AG04449 (cell line): ENCODE results near the gene RER1.

Experiments
- CTCF ChIA-PET: fragments of 350-600 bp; formaldehyde crosslinking; extraction: SDS; loops from one replicate; lab custom pipeline; 2021; ENCODE audit warnings: antibody characterized with exemption; lab: Yijun Ruan, JAX
- POLR2A ChIA-PET: fragments of 400-600, 350-600 bp; formaldehyde crosslinking; extraction: SDS; loops from one replicate; lab custom pipeline; 2020; ENCODE audit warnings: antibody characterized with exemption, inconsistent platforms; lab: Yijun Ruan, JAX
- DNase-seq: peaks from one replicate; pipeline ENCODE4 v3.0.0-alpha.2; 2010; ENCODE audit warnings: low read depth, low spot score
- H3K4me3 ChIP-seq: 2 replicates; pipeline ENCODE4 v1.5.1; 2011; ENCODE audit warnings: low read depth, mild to moderate bottlenecking, control low read depth, low read length
- TF ChIP-seq, protein P1 (sequence below): IDR thresholded peaks from one replicate; pipeline ENCODE4 v1.5.1; 2011; ENCODE audit warnings: mild to moderate bottlenecking, moderate library complexity, low read length, control low read depth, inconsistent platforms; ENCODE audit not compliant: insufficient read depth; ENCODE audit errors: missing control alignments

Gene RER1

GRCh38 chr1:2430592-2430973, 38.9 kb downstream of the RER1 start:
- no peak for DNase-seq
- ChIA-PET POLR2A (no interaction called here), CTCF (interaction anchor here (0.8 to 2.0 kb wide), 3 partner anchors 12 to 118 kb away, joined by 3 to 7 read pairs (median 5); no protein-coding TSS in a partner anchor)
- TF ChIP-seq, protein P1, sequence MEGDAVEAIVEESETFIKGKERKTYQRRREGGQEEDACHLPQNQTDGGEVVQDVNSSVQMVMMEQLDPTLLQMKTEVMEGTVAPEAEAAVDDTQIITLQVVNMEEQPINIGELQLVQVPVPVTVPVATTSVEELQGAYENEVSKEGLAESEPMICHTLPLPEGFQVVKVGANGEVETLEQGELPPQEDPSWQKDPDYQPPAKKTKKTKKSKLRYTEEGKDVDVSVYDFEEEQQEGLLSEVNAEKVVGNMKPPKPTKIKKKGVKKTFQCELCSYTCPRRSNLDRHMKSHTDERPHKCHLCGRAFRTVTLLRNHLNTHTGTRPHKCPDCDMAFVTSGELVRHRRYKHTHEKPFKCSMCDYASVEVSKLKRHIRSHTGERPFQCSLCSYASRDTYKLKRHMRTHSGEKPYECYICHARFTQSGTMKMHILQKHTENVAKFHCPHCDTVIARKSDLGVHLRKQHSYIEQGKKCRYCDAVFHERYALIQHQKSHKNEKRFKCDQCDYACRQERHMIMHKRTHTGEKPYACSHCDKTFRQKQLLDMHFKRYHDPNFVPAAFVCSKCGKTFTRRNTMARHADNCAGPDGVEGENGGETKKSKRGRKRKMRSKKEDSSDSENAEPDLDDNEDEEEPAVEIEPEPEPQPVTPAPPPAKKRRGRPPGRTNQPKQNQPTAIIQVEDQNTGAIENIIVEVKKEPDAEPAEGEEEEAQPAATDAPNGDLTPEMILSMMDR = no peak
- no peak overlapping the region for H3K4me3 ChIP-seq

DNA sequence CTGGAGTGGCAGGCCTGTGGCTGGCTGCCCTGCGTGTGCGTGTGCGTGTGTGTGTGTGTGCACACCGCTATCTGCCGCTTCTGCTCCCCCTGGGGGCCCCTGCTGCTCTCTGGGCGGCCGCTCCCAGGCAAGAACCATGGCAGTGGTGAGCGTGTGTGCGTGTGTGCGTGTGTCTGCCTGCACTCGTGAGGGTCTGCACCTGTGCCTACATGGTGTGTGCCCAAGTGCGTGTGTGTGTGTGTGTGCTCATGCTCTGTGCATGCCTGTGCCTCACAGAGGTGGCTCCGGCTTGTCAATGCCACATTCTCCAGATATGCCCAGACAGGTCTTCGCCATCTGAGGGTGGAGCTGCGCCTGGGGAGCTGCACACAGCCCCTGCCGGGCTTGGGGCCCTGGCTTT, 39.5 kb downstream of the RER1 start:
- POLR2A ChIA-PET = no interaction called here
- H3K4me3 ChIP-seq = no peak overlapping the region
- no peak for DNase-seq
- CTCF ChIA-PET = interaction anchor here (0.8 to 2.0 kb wide), 3 partner anchors 13 to 117 kb away, joined by 3 to 5 read pairs (median 5); no protein-coding TSS in a partner anchor
- TF ChIP-seq, protein P1 = no peak

DNA sequence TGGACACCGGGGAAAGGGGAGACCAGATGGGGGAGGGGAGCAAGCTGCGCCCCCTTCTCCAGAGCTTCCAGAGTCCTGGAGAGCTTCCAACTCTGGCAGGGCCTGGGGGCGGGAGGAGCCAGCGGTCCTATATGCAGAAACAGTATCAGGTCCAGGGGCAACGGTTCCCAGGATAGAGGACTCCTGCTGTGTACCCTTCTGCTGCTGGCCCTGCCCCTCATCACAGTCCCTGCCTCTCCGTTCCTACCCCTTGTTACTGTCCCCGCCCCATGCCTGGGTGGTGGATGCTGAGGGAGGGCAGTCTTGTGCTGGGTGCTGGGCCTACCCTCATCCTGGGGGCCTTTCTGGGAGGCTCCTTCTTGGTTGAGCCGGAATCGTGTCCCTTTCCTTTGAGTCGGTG, 39.9 kb downstream of the RER1 start:
- POLR2A ChIA-PET = no interaction called here
- TF ChIP-seq, protein P1 = no peak
- CTCF ChIA-PET = interaction anchor here (1.4 kb wide), 1 partner anchor 116 kb away, joined by 5 read pairs; no protein-coding TSS in a partner anchor
- no peak overlapping the region for H3K4me3 ChIP-seq
- no peak for DNase-seq

DNA sequence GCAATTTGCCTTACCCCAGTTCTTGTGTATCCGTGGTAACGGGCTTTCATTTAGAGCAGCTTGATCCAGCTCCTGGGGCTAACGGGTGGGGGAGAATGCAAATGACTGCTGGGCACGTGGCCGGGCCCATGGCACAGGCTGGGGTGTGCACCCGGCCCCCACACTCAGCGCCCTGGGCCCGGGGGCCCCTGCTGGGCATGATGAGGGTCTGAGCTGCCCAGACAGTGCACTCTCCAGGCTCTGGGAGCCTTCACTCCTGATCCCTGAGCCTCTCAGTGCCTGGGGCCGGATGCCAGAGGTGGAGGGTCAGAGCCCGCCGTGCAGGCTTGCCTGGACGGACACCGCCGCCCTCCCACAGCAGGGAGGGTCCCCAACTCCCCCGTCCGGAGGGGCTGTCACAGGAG, 40.8 kb downstream of the RER1 start:
- CTCF ChIA-PET = interaction anchor here (1.4 kb wide), 1 partner anchor 115 kb away, joined by 5 read pairs; no protein-coding TSS in a partner anchor
- TF ChIP-seq, protein P1 = no peak
- no peak overlapping the region for H3K4me3 ChIP-seq
- DNase-seq = no peak
- POLR2A ChIA-PET = no interaction called here

GRCh38 chr1:2433196-2433595, 41.6 kb downstream of the RER1 start:
- POLR2A ChIA-PET = no interaction called here
- CTCF ChIA-PET = no interaction called here
- H3K4me3 ChIP-seq = no peak overlapping the region
- TF ChIP-seq, protein P1 = no peak
- no peak for DNase-seq

DNA sequence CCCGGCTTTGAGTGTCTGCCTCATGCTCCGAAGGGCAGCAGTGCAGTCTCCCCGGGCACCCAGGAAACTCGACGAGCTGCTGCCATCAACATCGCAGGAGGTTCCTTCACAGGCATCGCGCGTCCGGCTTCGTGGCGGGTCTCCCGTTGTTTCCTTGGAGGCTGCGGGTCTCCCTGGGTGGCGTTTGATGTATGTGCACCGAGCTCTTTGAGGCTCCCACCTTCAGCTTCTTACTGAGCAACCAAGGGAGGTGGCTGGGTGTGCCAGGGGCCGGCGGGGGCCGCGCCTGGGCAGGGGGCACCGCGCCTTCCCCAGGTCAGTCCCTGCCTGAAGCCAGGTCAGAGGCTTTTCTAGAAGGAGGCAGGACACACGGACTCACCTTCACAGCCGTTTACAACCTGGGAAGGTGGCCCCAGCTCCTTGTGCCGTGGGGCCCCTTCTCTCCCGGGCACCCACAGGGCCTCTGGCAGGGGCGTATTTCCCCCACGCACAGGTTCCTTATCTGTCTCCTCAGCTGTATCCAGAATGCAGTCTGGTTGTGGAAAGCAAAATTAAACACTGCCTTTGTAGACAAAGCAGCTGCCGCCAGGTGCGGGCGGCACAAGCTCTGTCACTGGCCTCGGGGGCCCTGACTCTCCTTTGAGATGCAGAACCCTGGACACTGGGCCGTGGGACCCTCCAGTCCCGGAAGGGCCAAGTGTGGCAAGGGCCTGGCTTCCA, 42.5 kb downstream of the RER1 start:
- no peak for DNase-seq
- TF ChIP-seq, protein P1 = no peak
- H3K4me3 ChIP-seq = no peak overlapping the region
- CTCF ChIA-PET = interaction anchor here (1.1 to 1.4 kb wide), 2 partner anchors 8 to 113 kb away, joined by 3 to 4 read pairs; no protein-coding TSS in a partner anchor
- POLR2A ChIA-PET = no interaction called here
